ENCODE data around the gene LGR4.
"Not testable (repeated sequence)": the region's sequence is repeated elsewhere in the genome, so short reads cannot be mapped to it uniquely, and the experiment has no call there.

Gene LGR4

GRCh38 chr11:27456795-27457329, 15.7 kb downstream of the LGR4 start:
- DNase-seq: no peak

- DNase-seq: no peak
These were observed 16.3 kb downstream of the LGR4 start for GRCh38 chr11:27456140-27456794.

GRCh38 chr11:27455667-27456066, 16.9 kb downstream of the LGR4 start:
- no peak for DNase-seq

- DNase-seq: no peak
These were observed 18.9 kb downstream of the LGR4 start for GRCh38 chr11:27453701-27454100.

GRCh38 chr11:27452147-27452546, 20.4 kb downstream of the LGR4 start:
- no peak for DNase-seq

GRCh38 chr11:27451244-27451965, 21.2 kb downstream of the LGR4 start:
- DNase-seq: no peak

GRCh38 chr11:27448184-27448540, 24.4 kb downstream of the LGR4 start:
- not testable (repeated sequence) for DNase-seq

- DNase-seq: no peak
These were observed 25.1 kb downstream of the LGR4 start for GRCh38 chr11:27447288-27448183.

GRCh38 chr11:27445625-27446024, 27.0 kb downstream of the LGR4 start:
- no peak for DNase-seq

GRCh38 chr11:27444801-27445215, 27.8 kb downstream of the LGR4 start:
- DNase-seq: no peak

GRCh38 chr11:27443746-27444507, 28.7 kb downstream of the LGR4 start:
- DNase-seq: no peak

GRCh38 chr11:27443227-27443626, 29.4 kb downstream of the LGR4 start:
- DNase-seq: no peak

GRCh38 chr11:27440090-27440489, 32.5 kb downstream of the LGR4 start:
- no peak for DNase-seq

GRCh38 chr11:27438595-27438981, 34.0 kb downstream of the LGR4 start:
- no peak for DNase-seq

- DNase-seq: no peak
These were observed 34.6 kb downstream of the LGR4 start for GRCh38 chr11:27437829-27438594.

GRCh38 chr11:27436916-27437315, 35.7 kb downstream of the LGR4 start:
- DNase-seq: no peak

- no peak for DNase-seq
These were observed 38.8 kb downstream of the LGR4 start for GRCh38 chr11:27433742-27434141.

- DNase-seq: no peak
These were observed 40.8 kb downstream of the LGR4 start for GRCh38 chr11:27431808-27432207.

GRCh38 chr11:27429761-27430393, 42.7 kb downstream of the LGR4 start:
- no peak for DNase-seq

- DNase-seq: no peak
These were observed 45.2 kb downstream of the LGR4 start for GRCh38 chr11:27427183-27427980.
